ENCODE results near the gene BNIP5.

The BNIP5 gene

DNA sequence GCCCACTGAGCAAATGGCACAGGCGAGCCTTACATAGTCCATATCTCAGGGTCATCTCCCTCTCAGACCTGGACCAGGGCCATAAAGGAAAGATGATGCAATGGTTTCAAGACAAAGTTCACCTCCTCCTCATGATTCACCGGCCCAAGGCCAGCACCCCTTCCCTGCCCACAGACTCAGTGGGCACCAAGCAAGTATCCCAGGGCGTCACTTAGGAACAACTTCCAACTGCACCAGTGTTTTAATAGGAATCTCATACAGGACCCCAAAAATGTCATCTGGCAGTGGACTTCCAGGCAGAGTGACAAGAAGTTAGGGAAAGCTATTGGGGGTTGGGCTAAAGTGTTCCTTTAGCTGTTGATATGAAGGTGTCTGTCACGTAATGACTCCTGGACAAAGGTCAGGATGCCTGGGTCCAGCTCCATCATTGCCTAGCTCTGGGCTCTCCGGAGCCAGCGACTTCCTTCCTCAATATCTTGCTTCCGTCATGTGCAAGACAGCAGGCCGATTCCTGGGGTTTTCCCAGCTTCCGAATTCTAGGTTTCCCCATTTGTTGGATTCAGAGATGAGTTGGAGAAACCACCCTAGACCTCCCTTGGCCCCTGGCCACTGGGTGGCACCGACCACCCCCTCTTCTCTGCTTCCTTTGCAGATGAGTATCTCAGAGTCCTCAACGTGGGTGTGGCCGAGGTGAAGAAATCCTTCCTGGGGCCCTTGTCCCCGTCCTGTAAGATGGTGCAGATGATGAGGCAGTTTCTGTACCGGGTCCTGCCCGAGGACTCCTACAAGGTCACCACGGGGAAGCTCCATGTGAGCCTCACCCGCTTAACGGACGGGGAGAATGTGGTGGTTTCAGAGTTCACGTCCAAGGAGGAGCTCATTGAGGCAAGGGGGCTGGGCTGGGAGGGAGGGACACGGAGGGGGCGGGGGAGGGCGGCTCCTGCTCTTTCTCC, 45.7 kb downstream of the BNIP5 start:
- no peak overlapping the region for H3K4me3 ChIP-seq (replicated peaks; ENCODE audit: low read depth, low read length)
- no peak for DNase-seq (ENCODE audit: extremely low read depth, low read depth)
- TF ChIP-seq, protein P1, sequence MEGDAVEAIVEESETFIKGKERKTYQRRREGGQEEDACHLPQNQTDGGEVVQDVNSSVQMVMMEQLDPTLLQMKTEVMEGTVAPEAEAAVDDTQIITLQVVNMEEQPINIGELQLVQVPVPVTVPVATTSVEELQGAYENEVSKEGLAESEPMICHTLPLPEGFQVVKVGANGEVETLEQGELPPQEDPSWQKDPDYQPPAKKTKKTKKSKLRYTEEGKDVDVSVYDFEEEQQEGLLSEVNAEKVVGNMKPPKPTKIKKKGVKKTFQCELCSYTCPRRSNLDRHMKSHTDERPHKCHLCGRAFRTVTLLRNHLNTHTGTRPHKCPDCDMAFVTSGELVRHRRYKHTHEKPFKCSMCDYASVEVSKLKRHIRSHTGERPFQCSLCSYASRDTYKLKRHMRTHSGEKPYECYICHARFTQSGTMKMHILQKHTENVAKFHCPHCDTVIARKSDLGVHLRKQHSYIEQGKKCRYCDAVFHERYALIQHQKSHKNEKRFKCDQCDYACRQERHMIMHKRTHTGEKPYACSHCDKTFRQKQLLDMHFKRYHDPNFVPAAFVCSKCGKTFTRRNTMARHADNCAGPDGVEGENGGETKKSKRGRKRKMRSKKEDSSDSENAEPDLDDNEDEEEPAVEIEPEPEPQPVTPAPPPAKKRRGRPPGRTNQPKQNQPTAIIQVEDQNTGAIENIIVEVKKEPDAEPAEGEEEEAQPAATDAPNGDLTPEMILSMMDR (IDR thresholded peaks at IDR 0.05; ENCODE audit: low read depth, low read length, missing control alignments): no peak

DNA sequence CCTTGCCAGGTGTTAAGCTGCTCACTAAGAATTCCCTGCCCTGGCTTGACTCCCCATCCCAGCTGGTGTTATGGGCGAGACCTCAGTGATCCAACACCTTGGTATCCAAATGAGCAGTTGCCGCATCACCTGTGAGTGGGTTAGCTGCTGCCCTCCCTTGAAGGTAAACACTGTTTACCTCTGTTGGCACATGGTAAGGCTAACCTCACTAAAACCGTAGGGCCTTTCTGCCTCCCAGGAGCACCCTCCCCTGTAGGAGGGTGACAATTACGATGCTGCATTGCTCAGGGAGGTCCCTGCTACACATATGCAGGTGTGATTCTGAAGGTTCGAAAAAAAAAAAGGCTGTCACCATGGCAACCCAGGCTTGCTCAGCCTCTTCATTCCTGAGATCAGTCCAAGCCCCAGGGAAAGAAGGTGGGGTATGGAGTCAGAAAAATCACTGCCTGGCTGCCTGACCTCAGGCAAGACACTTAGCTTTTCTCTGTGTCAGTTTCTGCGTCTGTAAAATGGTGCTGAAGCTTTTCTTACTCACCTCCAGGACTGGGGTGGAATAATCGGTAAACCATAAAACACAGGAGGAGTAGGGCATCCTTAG, 47.3 kb downstream of the BNIP5 start:
- TF ChIP-seq, protein P1 (IDR thresholded peaks at IDR 0.05; ENCODE audit: low read depth, low read length, missing control alignments): no peak
- DNase-seq (ENCODE audit: extremely low read depth, low read depth): no peak
- no peak overlapping the region for H3K4me3 ChIP-seq (replicated peaks; ENCODE audit: low read depth, low read length)

DNA sequence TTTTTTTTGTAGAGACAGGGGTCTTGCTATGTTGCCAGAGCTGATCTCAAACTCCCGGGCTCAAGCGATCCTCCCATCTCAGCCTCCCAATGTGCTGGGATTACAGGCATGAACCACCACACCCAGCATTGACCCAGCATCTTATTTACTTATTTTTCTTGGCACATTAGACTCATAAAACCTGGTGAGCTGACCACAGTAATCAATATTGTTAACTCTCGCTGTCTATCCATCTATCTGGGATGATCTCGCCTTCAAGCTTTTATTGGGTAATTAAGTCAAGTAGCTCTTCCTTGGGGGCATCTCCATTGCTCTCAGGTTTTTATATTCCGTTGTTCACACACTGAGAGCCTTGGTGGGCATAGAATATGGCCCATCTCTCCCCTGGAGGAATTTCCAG, 49.8 kb downstream of the BNIP5 start:
- no peak for DNase-seq (ENCODE audit: extremely low read depth, low read depth)
- TF ChIP-seq, protein P1 (IDR thresholded peaks at IDR 0.05; ENCODE audit: low read depth, low read length, missing control alignments): no peak

DNA sequence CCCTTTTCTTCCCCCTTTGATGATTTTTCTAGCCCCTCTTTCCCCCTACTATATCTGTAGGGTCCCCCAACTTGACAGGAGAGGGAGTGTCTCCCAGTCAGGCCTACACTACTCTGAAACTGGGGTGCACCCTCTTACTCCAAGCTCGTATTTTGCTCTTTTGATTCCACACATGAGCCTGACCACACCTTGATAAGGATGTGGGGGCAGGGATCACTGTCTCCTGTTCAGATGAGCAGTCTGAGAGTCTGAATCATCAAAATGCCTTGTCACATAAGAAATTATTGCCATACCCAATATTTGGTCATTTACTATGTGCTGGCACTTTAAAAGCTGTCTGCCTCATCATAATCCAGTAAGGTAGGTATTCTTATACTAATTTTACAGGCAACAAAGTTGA, 50.9 kb downstream of the BNIP5 start:
- no peak overlapping the region for H3K4me3 ChIP-seq (replicated peaks; ENCODE audit: low read depth, low read length)
- TF ChIP-seq, protein P1 (IDR thresholded peaks at IDR 0.05; ENCODE audit: low read depth, low read length, missing control alignments): no peak
- DNase-seq (ENCODE audit: extremely low read depth, low read depth): no peak

More for the DNA sequence above, 49.8 kb downstream of the BNIP5 start:
- H3K4me3 ChIP-seq (replicated peaks; ENCODE audit: low read depth, low read length): no peak overlapping the region

DNA sequence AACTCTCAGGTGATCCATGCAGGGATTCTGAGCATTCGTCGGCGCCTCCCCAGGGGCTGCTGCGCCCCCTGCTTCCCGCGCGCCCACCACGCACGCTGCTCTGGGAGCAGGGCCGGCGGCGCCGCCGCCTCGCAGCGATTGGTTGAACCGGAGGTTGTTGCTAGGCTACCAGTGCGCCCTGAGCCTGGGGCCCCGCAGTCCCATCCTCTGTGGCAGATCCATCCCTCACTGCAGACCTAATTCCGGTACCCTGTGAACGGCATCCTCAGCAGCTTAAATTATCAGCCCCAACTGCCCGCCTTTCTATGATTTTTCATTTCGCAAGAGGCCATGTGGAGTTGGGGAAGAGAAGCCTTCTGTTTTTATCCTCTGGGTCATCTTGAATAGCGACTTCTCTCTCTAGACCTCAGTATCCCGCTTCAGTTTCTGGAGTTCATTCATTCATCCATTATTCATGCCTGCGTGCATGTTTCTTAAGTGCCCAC, 51.5 kb downstream of the BNIP5 start:
- TF ChIP-seq, protein P1 (IDR thresholded peaks at IDR 0.05; ENCODE audit: low read depth, low read length, missing control alignments): no peak
- no peak for DNase-seq (ENCODE audit: extremely low read depth, low read depth)
- H3K4me3 ChIP-seq (replicated peaks; ENCODE audit: low read depth, low read length): no peak overlapping the region

DNA sequence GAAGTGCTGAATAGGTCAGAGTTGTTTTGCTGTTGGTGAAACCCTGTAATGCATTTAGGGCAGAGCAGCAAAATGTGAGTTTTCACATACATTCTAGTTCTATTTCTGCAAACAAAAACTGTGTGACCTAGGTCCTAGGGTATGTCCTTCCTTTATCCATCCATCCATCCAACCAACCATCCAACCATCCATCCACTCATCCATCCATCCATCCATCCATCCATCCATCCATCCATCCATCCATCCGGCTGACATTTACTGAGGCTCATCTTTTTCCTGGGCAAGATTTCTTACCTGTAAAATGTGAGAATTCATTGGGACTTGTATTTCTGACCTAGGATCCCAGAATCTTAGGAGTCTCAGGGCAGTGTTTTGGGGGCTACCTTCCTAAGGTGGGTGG, 52.3 kb downstream of the BNIP5 start:
- no peak overlapping the region for H3K4me3 ChIP-seq (replicated peaks; ENCODE audit: low read depth, low read length)
- TF ChIP-seq, protein P1 (IDR thresholded peaks at IDR 0.05; ENCODE audit: low read depth, low read length, missing control alignments): no peak
- DNase-seq (ENCODE audit: extremely low read depth, low read depth): no peak
